ENCODE results near the gene CSF1R. TPM values are rescaled to one million over a fixed set of nuclear protein-coding genes. Genes with fewer than 3 reads are reported as not detected.

Gene CSF1R
- total and polyA plus RNA-seq, 4 donors = 5.4 to 46.2 (median 22.1) TPM

GRCh38 chr5:150067405-150067960 is 18.9 kb downstream of the CSF1R start:
- no peak for DNase-seq (ENCODE audit: low spot score)
- H3K4me1 ChIP-seq (ENCODE audit: control insufficient read depth in 4 of 4, insufficient read depth in 4 of 4, low read length in 3 of 4) = peaks cover 0 to 7% (median 0%) of the 10 kb centered on the region in 4 donors

DNA sequence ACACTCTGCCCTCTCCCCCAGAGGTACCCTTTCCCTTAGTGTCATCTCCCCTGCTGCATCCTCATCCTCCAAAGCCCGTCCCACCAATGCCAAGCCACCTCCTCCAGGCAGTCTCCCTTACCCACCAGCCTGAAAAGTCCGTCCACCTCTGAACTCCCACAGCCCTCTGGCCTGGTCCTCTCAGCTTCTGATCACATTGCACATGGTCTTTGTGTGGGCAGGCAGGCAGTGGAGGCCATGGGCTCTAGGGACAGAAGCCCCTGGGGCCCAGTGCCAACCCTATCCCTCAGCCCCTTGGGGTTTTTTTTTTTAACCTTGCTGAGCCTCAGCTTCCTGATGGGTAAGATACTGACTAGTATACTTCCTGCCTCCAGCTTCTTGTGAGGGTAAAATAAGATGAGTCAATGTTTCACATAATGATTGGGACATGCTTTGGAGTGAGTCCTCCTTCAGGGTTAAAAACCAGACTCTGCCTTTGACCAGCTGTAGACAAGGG is 19.4 kb downstream of the CSF1R start:
- peaks cover 0 to 7% (median 0%) of the 10 kb centered on the region in 4 donors for H3K4me1 ChIP-seq (ENCODE audit: control insufficient read depth in 4 of 4, insufficient read depth in 4 of 4, low read length in 3 of 4)
- DNase-seq (ENCODE audit: low spot score) = no peak
- H3K9ac ChIP-seq (ENCODE audit: low read depth in 1 of 2, low read length in 2 of 2) = no peak overlapping the region
- H3K9me3 ChIP-seq (ENCODE audit: control insufficient read depth in 4 of 4, low read length in 3 of 4) = no peaks in the 10 kb centered on the region
- H3K4me3 ChIP-seq (ENCODE audit: low read depth in 1 of 3, low read length in 3 of 3) = no peak overlapping the region
- no peak for TF ChIP-seq RAD21 (IDR thresholded peaks at IDR 0.05)
- no peak overlapping the region for H3K27ac ChIP-seq (ENCODE audit: low read depth in 1 of 2, low read length in 2 of 2)
- H3K27me3 ChIP-seq (ENCODE audit: control insufficient read depth in 4 of 4, insufficient read depth in 4 of 4, low read length in 3 of 4) = no peaks in the 10 kb centered on the region
- WGBS = 81% methylated on average over 2 of the region's 2 CpGs
- no peaks in the 10 kb centered on the region for H3K36me3 ChIP-seq (ENCODE audit: control insufficient read depth in 4 of 4, insufficient read depth in 3 of 4, low read depth in 1 of 4, low read length in 3 of 4)

More at GRCh38 chr5:150067405-150067960, 18.9 kb downstream of the CSF1R start:
- no peaks in the 10 kb centered on the region for H3K36me3 ChIP-seq (ENCODE audit: control insufficient read depth in 4 of 4, insufficient read depth in 3 of 4, low read depth in 1 of 4, low read length in 3 of 4)
- no peaks in the 10 kb centered on the region for H3K27me3 ChIP-seq (ENCODE audit: control insufficient read depth in 4 of 4, insufficient read depth in 4 of 4, low read length in 3 of 4)
- no peaks in the 10 kb centered on the region for H3K9me3 ChIP-seq (ENCODE audit: control insufficient read depth in 4 of 4, low read length in 3 of 4)
- TF ChIP-seq HNF4A (conservative IDR thresholded peaks at IDR 0.05) (no peak), NR2F2 (IDR thresholded peaks at IDR 0.05) (no peak)
- H3K4me3 ChIP-seq (ENCODE audit: low read depth in 1 of 3, low read length in 3 of 3) = no peak overlapping the region
- H3K9ac ChIP-seq (ENCODE audit: low read depth in 1 of 2, low read length in 2 of 2) = no peak overlapping the region
- WGBS = 87% methylated on average over 6 of the region's 6 CpGs
- H3K27ac ChIP-seq (ENCODE audit: low read depth in 1 of 2, low read length in 2 of 2) = no peak overlapping the region

DNA sequence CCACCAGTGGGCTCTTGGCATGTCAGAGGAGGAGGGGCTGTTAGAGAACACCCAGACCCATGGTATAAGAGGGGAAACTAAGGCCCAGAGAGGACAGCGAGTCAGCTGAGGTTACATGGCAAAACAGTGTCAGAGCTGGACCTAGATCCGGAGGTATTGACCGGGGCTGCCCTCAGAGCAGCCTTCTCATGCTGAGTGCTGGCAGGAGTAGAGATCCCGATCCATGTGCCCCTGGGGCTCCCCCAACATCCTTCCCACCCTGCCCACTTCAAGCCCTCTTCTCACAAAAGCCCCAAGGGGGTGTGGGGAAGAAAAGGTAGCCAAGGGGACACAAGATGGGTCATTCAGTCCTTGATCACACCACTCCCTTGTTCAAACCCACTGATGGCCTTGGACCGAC is 19.9 kb downstream of the CSF1R start:
- TF ChIP-seq YY1 (IDR thresholded peaks at IDR 0.05) (no peak), SP1 (IDR thresholded peaks at IDR 0.05) (no peak), GABPA (IDR thresholded peaks at IDR 0.05 in 1 of 2, conservative IDR thresholded peaks at IDR 0.05 in 1 of 2) (no peak), FOXA2 (IDR thresholded peaks at IDR 0.05) (no peak), JUND (IDR thresholded peaks at IDR 0.05) (no peak), RXRA (IDR thresholded peaks at IDR 0.05) (no peak), FOXA1 (IDR thresholded peaks at IDR 0.05) (no peak), NR2F2 (IDR thresholded peaks at IDR 0.05) (no peak), HNF4G (IDR thresholded peaks at IDR 0.05) (no peak)
- TF ChIP-seq, protein P1, sequence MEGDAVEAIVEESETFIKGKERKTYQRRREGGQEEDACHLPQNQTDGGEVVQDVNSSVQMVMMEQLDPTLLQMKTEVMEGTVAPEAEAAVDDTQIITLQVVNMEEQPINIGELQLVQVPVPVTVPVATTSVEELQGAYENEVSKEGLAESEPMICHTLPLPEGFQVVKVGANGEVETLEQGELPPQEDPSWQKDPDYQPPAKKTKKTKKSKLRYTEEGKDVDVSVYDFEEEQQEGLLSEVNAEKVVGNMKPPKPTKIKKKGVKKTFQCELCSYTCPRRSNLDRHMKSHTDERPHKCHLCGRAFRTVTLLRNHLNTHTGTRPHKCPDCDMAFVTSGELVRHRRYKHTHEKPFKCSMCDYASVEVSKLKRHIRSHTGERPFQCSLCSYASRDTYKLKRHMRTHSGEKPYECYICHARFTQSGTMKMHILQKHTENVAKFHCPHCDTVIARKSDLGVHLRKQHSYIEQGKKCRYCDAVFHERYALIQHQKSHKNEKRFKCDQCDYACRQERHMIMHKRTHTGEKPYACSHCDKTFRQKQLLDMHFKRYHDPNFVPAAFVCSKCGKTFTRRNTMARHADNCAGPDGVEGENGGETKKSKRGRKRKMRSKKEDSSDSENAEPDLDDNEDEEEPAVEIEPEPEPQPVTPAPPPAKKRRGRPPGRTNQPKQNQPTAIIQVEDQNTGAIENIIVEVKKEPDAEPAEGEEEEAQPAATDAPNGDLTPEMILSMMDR (IDR thresholded peaks at IDR 0.05; ENCODE audit: low read depth, low read length, missing input control) = no peak
- TF ChIP-seq, protein P2, sequence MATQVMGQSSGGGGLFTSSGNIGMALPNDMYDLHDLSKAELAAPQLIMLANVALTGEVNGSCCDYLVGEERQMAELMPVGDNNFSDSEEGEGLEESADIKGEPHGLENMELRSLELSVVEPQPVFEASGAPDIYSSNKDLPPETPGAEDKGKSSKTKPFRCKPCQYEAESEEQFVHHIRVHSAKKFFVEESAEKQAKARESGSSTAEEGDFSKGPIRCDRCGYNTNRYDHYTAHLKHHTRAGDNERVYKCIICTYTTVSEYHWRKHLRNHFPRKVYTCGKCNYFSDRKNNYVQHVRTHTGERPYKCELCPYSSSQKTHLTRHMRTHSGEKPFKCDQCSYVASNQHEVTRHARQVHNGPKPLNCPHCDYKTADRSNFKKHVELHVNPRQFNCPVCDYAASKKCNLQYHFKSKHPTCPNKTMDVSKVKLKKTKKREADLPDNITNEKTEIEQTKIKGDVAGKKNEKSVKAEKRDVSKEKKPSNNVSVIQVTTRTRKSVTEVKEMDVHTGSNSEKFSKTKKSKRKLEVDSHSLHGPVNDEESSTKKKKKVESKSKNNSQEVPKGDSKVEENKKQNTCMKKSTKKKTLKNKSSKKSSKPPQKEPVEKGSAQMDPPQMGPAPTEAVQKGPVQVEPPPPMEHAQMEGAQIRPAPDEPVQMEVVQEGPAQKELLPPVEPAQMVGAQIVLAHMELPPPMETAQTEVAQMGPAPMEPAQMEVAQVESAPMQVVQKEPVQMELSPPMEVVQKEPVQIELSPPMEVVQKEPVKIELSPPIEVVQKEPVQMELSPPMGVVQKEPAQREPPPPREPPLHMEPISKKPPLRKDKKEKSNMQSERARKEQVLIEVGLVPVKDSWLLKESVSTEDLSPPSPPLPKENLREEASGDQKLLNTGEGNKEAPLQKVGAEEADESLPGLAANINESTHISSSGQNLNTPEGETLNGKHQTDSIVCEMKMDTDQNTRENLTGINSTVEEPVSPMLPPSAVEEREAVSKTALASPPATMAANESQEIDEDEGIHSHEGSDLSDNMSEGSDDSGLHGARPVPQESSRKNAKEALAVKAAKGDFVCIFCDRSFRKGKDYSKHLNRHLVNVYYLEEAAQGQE (IDR thresholded peaks at IDR 0.05) = no peak
- TF ChIP-seq, protein P3, sequence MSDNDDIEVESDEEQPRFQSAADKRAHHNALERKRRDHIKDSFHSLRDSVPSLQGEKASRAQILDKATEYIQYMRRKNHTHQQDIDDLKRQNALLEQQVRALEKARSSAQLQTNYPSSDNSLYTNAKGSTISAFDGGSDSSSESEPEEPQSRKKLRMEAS (IDR thresholded peaks at IDR 0.05) = no peak
- 88% methylated on average over 5 of the region's 5 CpGs for WGBS
- Histone ChIP-seq H3K4me1 (ENCODE audit: control insufficient read depth in 4 of 4, insufficient read depth in 4 of 4, low read length in 3 of 4) (peaks cover 0 to 7% (median 0%) of the 10 kb centered on the region in 4 donors), H3K4me3 (ENCODE audit: low read depth in 1 of 3, low read length in 3 of 3) (no peak overlapping the region), H3K27me3 (ENCODE audit: control insufficient read depth in 4 of 4, insufficient read depth in 4 of 4, low read length in 3 of 4) (no peaks in the 10 kb centered on the region), H3K27ac (ENCODE audit: low read depth in 1 of 2, low read length in 2 of 2) (no peak overlapping the region), H3K9me3 (ENCODE audit: control insufficient read depth in 4 of 4, low read length in 3 of 4) (no peaks in the 10 kb centered on the region), H3K9ac (ENCODE audit: low read depth in 1 of 2, low read length in 2 of 2) (no peak overlapping the region), H3K36me3 (ENCODE audit: control insufficient read depth in 4 of 4, insufficient read depth in 3 of 4, low read depth in 1 of 4, low read length in 3 of 4) (no peaks in the 10 kb centered on the region)
- DNase-seq (ENCODE audit: low spot score) = no peak
